RWPE1 (cell line): ENCODE data around the gene OR10W1.

ENCODE experiments used
- CTCF ChIA-PET: fragments of 350-600 bp; sonication (Branson Sonifier 250); formaldehyde crosslinking; extraction: SDS; loops from one replicate; lab custom pipeline; 2021; lab: Yijun Ruan, JAX
- POLR2A ChIA-PET: fragments of 400-600 bp; formaldehyde crosslinking; extraction: SDS; loops from one replicate; lab custom pipeline; 2020; ENCODE audit warnings: antibody characterized with exemption; ENCODE audit not compliant: low non-redundant PET; lab: Yijun Ruan, JAX
- DNase-seq: peaks from one replicate; pipeline ENCODE4 v3.0.0; 2012; ENCODE audit warnings: low spot score
- H3K27ac ChIP-seq: fragments of 450-650 bp; 2 replicates; pipeline ENCODE4 v1.5.1; 2017
- TF ChIP-seq, protein P1 (sequence below): fragments of 450-650 bp; conservative IDR thresholded peaks from 2 replicates; pipeline ENCODE4 v1.5.1; 2017; ENCODE audit warnings: low read depth, mild to moderate bottlenecking

Gene OR10W1

DNA sequence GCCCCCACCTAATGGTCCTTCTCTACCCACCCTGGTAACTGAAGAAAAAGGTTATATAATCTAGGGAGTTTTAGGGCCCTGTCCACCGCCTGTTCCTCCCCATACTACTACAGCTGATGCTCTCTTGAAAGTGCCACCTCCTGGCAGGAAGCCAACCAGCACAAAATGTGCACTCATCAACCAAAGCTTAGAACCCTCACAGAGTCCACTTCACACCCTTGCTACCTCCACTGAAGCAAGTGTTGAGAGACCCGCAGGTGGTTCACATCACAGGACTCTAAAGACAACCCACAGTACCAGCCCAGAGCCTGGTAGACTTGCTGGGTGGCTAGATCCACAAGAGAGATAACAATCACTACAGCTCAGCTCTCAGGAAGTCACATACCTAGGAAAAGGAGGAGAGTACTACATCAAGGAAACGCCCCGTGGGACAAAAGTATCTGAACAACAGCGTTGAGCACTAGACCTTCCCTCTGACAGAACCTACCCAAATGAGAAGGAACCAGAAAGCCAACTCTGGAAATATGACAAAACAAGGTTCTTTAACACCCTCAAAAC, 17.5 kb upstream of the OR10W1 start:
- ChIA-PET CTCF (interaction anchor here (0.5 kb wide), 1 partner anchor 301 kb away, joined by 3 read pairs; no protein-coding TSS in a partner anchor), POLR2A (no interaction called here)
- TF ChIP-seq, protein P1, sequence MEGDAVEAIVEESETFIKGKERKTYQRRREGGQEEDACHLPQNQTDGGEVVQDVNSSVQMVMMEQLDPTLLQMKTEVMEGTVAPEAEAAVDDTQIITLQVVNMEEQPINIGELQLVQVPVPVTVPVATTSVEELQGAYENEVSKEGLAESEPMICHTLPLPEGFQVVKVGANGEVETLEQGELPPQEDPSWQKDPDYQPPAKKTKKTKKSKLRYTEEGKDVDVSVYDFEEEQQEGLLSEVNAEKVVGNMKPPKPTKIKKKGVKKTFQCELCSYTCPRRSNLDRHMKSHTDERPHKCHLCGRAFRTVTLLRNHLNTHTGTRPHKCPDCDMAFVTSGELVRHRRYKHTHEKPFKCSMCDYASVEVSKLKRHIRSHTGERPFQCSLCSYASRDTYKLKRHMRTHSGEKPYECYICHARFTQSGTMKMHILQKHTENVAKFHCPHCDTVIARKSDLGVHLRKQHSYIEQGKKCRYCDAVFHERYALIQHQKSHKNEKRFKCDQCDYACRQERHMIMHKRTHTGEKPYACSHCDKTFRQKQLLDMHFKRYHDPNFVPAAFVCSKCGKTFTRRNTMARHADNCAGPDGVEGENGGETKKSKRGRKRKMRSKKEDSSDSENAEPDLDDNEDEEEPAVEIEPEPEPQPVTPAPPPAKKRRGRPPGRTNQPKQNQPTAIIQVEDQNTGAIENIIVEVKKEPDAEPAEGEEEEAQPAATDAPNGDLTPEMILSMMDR = no peak
- H3K27ac ChIP-seq = no peak overlapping the region
- no peak for DNase-seq

DNA sequence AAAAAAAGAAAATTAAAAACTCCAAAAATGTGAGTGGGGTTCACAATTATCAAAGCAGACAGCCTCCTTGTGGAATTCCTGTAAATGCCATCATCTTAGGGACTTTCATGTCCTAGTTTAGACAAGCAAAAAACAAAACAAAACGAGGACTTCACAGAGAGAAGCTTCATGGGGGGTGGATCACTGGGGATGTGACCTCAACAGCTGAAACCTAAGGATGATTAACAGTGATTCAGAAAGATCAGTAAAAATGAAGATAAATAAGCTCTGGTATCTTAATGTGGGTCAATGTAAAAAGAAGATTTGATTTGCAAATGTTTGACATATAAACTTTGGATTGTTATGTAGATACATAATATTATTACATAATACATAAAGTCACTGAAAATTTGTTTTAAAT, 8.1 kb upstream of the OR10W1 start:
- POLR2A ChIA-PET = no interaction called here
- TF ChIP-seq, protein P1 = no peak

DNA sequence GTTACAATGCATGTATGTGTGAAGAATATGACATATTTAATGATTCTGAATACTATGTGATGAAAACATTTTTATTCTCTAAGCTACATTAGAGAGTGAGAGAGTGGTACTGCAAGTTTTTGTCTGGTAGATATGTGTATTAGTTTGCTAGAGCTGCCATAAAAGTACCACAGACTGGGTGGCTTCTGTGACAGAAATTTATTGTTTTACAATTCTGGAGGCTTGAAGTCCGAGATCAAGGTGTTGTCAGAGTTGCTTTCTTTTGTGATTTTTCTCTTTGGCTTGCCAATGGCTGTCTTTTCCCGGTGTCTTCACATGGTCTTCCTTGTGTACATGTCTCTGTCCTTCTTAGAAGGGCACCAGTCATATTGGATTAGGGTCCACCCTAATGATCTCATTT, 6.9 kb upstream of the OR10W1 start:
- DNase-seq = no peak
- POLR2A ChIA-PET = no interaction called here
- TF ChIP-seq, protein P1 = no peak
- no peak overlapping the region for H3K27ac ChIP-seq
- CTCF ChIA-PET = no interaction called here

More for the DNA sequence above, 8.1 kb upstream of the OR10W1 start:
- H3K27ac ChIP-seq = no peak overlapping the region
- no peak for DNase-seq
- CTCF ChIA-PET = interaction anchor here (0.6 kb wide), 1 partner anchor 55 kb away, joined by 3 read pairs; no protein-coding TSS in a partner anchor

DNA sequence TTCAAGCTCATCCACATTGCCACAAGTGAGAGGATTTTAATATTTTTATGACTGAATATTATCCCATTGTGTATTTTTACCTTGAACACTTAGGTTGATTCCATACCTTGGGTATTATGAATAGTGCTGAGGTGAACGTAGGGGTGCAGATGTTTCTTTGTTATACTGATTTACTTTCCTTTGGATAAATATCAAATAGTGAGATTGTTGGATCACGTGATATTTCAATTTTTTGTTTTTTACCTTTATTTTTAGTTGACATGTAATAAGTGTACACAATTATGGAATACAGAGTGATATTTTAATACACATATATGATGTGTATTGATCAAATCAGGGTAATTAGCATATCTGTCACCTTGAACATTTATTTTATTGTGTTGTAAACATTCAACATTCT, 8.1 kb downstream of the OR10W1 start:
- ChIA-PET CTCF (interaction anchor here (0.6 kb wide), 1 partner anchor 277 kb away, joined by 3 read pairs; no protein-coding TSS in a partner anchor), POLR2A (no interaction called here)
- TF ChIP-seq, protein P1 = no peak
- no peak overlapping the region for H3K27ac ChIP-seq
- no peak for DNase-seq

DNA sequence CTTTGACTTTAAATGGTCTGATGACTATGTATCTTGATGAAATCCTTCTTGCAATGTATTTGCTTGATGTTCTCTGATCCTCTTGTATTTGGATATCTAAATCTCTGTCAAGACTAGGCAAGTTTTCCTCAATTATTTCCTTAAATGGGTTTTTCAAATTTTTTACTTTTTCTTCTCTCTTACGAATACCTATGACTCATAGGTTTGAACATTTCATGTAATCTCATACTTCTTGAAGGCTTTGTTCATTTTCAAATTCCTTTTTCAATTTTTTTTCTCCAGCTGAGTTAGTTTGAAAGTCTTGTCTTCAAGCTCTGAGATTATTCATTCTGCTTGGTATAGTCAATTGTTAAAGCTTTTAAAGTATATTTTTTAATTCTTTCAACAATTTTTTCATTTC, 13.1 kb downstream of the OR10W1 start:
- H3K27ac ChIP-seq = no peak overlapping the region
- POLR2A ChIA-PET = no interaction called here
- no peak for DNase-seq
- CTCF ChIA-PET = no interaction called here
- TF ChIP-seq, protein P1 = no peak

DNA sequence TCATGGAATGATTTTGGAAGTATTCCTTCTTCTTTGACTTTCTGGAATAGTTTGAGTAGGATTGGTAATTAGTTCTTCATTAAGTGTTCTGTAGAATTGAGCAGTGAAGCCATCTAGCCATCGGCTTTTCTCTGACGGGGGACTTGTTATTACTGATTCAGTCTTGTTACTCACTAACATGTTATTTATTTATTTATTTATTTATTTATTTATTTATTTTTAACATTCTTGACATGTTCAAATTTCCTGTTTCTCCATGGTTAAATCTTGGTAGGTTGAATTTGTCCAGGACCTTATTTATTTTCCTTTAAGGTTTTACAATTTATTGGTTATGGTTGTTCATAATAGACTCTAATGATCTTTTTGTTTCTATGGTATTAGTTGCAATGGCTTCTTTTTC, 24.1 kb downstream of the OR10W1 start:
- TF ChIP-seq, protein P1 = no peak

More for the DNA sequence above, 24.1 kb downstream of the OR10W1 start:
- DNase-seq = no peak
- CTCF ChIA-PET = no interaction called here
- POLR2A ChIA-PET = no interaction called here
- H3K27ac ChIP-seq = no peak overlapping the region
